HCT116 (cell line): ENCODE data around the gene COPS6. TPM values are rescaled to one million over a fixed set of nuclear protein-coding genes. Genes with fewer than 3 reads are reported as not detected.

Source experiments
- ATAC-seq: fragments of 200-7000 bp; cut with Tn5 transposase; 2 replicates; pipeline ENCODE4 v1.9.1; 2020; ENCODE audit warnings: mild to moderate bottlenecking, moderate library complexity
- BruUV-seq: library from RNA; stranded (reverse); fragments of 400-500 nt; replicated peaks from 2 replicates; lab custom pipeline; 2021; lab: Mats Ljungman, UMichigan
- CTCF ChIA-PET: fragments of 300-600 bp; sonication (Branson Sonifier 250); formaldehyde crosslinking; loops from one replicate; lab custom pipeline; 2021; ENCODE audit warnings: antibody characterized with exemption; lab: Charles Lee
- POLR2A ChIA-PET: fragments of 300-600, 350-600 bp; sonication (Branson Sonifier 250); formaldehyde crosslinking; loops from one replicate; lab custom pipeline; 2021; ENCODE audit warnings: antibody characterized with exemption; lab: Charles Lee
- RAD21 ChIA-PET, 2 experiments: fragments of 300-600 bp; sonication (Branson Sonifier 250); formaldehyde crosslinking; loops; one replicate each; lab custom pipeline; 2023; ENCODE audit warnings: low total read pairs in 2 of 2; ENCODE audit not compliant: uncharacterized antibody in 2 of 2, unreplicated experiment in 2 of 2, low non-redundant PET in 1 of 2; lab: Charles Lee
- DNase-seq: peaks from one replicate; pipeline ENCODE4 v3.0.0-alpha.2; 2010; ENCODE audit warnings: low read depth, low spot score
- H2AFZ ChIP-seq: fragments of 200-600 bp; shearing (Covaris generic), sonication (generic); 2 replicates; pipeline ENCODE4 v1.6.1; 2017; ENCODE audit warnings: low read depth, mixed run types, mixed read lengths, antibody characterized with exemption, low read length; ENCODE audit not compliant: poor library complexity, severe bottlenecking
- H3K27ac ChIP-seq: 2 replicates; pipeline ENCODE4 v1.5.1; 2012; ENCODE audit warnings: low read depth, low read length
- H3K27me3 ChIP-seq: fragments of 200-600 bp; sonication (generic); 2 replicates; pipeline ENCODE4 v1.6.1; 2016; ENCODE audit warnings: mixed run types, low read length, mixed read lengths; ENCODE audit not compliant: insufficient read depth
- H3K36me3 ChIP-seq, 2 experiments: fragments of 200-500 bp in 1 of 2; fragments of 200-600 bp in 1 of 2; sonication (Bioruptor generic) in 1 of 2; sonication (generic) in 1 of 2; 2 replicates each; pipeline versions ENCODE4 v1.5.1 to v1.6.1; 2014 to 2016; ENCODE audit warnings: low read length in 2 of 2, inconsistent platforms in 1 of 2, mixed read lengths in 1 of 2, mixed run types in 1 of 2; ENCODE audit not compliant: insufficient read depth in 2 of 2, control insufficient read depth in 1 of 2
- H3K4me1 ChIP-seq, 2 experiments: fragments of 200-600 bp in 1 of 2; sonication (generic) in 1 of 2; 2 replicates each; pipeline versions ENCODE4 v1.5.1 to v1.6.1; 2012 to 2017; ENCODE audit warnings: low read length in 2 of 2, inconsistent platforms in 1 of 2, mild to moderate bottlenecking in 1 of 2, mixed read lengths in 1 of 2, mixed run types in 1 of 2, moderate library complexity in 1 of 2; ENCODE audit not compliant: insufficient read depth in 2 of 2, control insufficient read depth in 1 of 2
- H3K4me2 ChIP-seq: fragments of 200-600 bp; sonication (generic); 2 replicates; pipeline ENCODE4 v1.6.1; 2017; ENCODE audit warnings: mixed run types, low read length, mixed read lengths
- H3K4me3 ChIP-seq, 2 experiments: fragments of 200-600 bp in 1 of 2; sonication (generic) in 1 of 2; replicated peaks in 1 of 2; 2 replicates each; pipeline ENCODE4 v1.5.1; 2011 to 2016; ENCODE audit warnings: low read length in 2 of 2, control low read depth in 1 of 2, low read depth in 1 of 2, mild to moderate bottlenecking in 1 of 2, mixed read lengths in 1 of 2, mixed run types in 1 of 2
- H3K79me2 ChIP-seq: fragments of 200-600 bp; sonication (generic); 2 replicates; pipeline ENCODE4 v1.6.1; 2017; ENCODE audit warnings: mild to moderate bottlenecking, mixed run types, low read length, moderate library complexity, mixed read lengths; ENCODE audit not compliant: insufficient read depth
- H3K9ac ChIP-seq: fragments of 200-600 bp; sonication (generic); 2 replicates; pipeline ENCODE4 v1.6.1; 2016; ENCODE audit warnings: low read length, mixed read lengths
- H3K9me2 ChIP-seq: fragments of 200-600 bp; sonication (generic), shearing (Covaris generic); 2 replicates; pipeline ENCODE4 v1.6.1; 2017; ENCODE audit warnings: mixed run types, mild to moderate bottlenecking, moderate library complexity; ENCODE audit not compliant: insufficient read depth
- H3K9me3 ChIP-seq, 2 experiments: fragments of 200-500 bp in 1 of 2; fragments of 200-600 bp in 1 of 2; sonication (Bioruptor generic) in 1 of 2; sonication (generic) in 1 of 2; 2 replicates each; pipeline ENCODE4 v1.6.1; 2014 to 2017; ENCODE audit warnings: low read length in 2 of 2, mixed read lengths in 2 of 2, inconsistent platforms in 1 of 2, low read depth in 1 of 2, mild to moderate bottlenecking in 1 of 2, mixed run types in 1 of 2, moderate library complexity in 1 of 2; ENCODE audit not compliant: control insufficient read depth in 1 of 2, insufficient read depth in 1 of 2
- H4K20me1 ChIP-seq: fragments of 200-600 bp; sonication (generic), shearing (Covaris generic); 2 replicates; pipeline ENCODE4 v1.6.1; 2017; ENCODE audit warnings: mixed run types, mild to moderate bottlenecking, moderate library complexity; ENCODE audit not compliant: insufficient read depth
- EGR1 ChIP-seq: IDR thresholded peaks from 2 replicates; pipeline ENCODE4 v1.6.1; 2012; ENCODE audit warnings: low read depth
- ELF1 ChIP-seq: IDR thresholded peaks from 2 replicates; pipeline ENCODE4 v1.6.1; 2012; ENCODE audit warnings: low read depth, borderline replicate concordance
- FOSL1 ChIP-seq: IDR thresholded peaks from 2 replicates; pipeline ENCODE4 v1.6.1; 2012; ENCODE audit warnings: low read depth
- JUND ChIP-seq: IDR thresholded peaks from 2 replicates; pipeline ENCODE4 v1.6.1; 2012
- POLR2A ChIP-seq: IDR thresholded peaks from 2 replicates; pipeline ENCODE4 v1.7.0; 2011; ENCODE audit warnings: borderline replicate concordance; ENCODE audit not compliant: insufficient read depth, insufficient read length; ENCODE audit errors: extremely low read depth
- SIN3A ChIP-seq: IDR thresholded peaks from 2 replicates; pipeline ENCODE4 v1.6.1; 2012; ENCODE audit warnings: low read depth
- SP1 ChIP-seq: IDR thresholded peaks from 2 replicates; pipeline ENCODE4 v1.6.1; 2012; ENCODE audit warnings: low read depth
- TCF7L2 ChIP-seq: IDR thresholded peaks from 2 replicates; pipeline ENCODE4 v1.7.0; 2011; ENCODE audit warnings: borderline replicate concordance, inconsistent platforms; ENCODE audit not compliant: insufficient read depth, insufficient read length; ENCODE audit errors: extremely low read depth
- YY1 ChIP-seq: IDR thresholded peaks from 2 replicates; pipeline ENCODE4 v1.6.1; 2011; ENCODE audit warnings: low read length, low read depth, moderate library complexity, mild to moderate bottlenecking; ENCODE audit not compliant: insufficient replicate concordance; ENCODE audit errors: extremely low read depth
- intact Hi-C: fragments of 100-400 bp; cut with micrococcal nuclease; formaldehyde crosslinking; loops from 2 replicates; pipeline ENCODE4 v1.10.0; 2022
- total RNA-seq: library from RNA; stranded (reverse); gene quantifications from one replicate; pipeline ENCODE4 v1.2.1, GENCODE V29; 2021; ENCODE audit not compliant: unreplicated experiment
- TF ChIP-seq, protein P1 (sequence below), 3 experiments: fragments of 200-600 bp in 1 of 3; sonication (generic) in 1 of 3; IDR thresholded peaks in 2 of 3; conservative IDR thresholded peaks in 1 of 3; 2 replicates each; pipeline ENCODE4 v1.5.1; 2012 to 2017; ENCODE audit warnings: low read depth in 2 of 3, low read length in 2 of 3, antibody characterized with exemption in 1 of 3, borderline replicate concordance in 1 of 3, control low read depth in 1 of 3, mild to moderate bottlenecking in 1 of 3, mixed read lengths in 1 of 3, mixed run types in 1 of 3, moderate library complexity in 1 of 3; ENCODE audit not compliant: insufficient read depth in 1 of 3

COPS6 gene
- total RNA-seq, 1 experiment from 2014 or later: 126 TPM

- BruUV-seq: no TSS peak
- RAD21 ChIA-PET: no interaction called here
- CTCF ChIA-PET: interaction anchor here (1.7 kb wide), 1 partner anchor 8 kb away, joined by 4 read pairs; no protein-coding TSS in a partner anchor
- no peak for DNase-seq
- no peak overlapping the region for H3K4me3 ChIP-seq
- POLR2A ChIA-PET: no interaction called here
- TF ChIP-seq SIN3A (no peak), POLR2A (no peak), SP1 (no peak), EGR1 (no peak), FOSL1 (no peak), JUND (no peak), YY1 (no peak), ELF1 (no peak), TCF7L2 (no peak)
- TF ChIP-seq, protein P1, sequence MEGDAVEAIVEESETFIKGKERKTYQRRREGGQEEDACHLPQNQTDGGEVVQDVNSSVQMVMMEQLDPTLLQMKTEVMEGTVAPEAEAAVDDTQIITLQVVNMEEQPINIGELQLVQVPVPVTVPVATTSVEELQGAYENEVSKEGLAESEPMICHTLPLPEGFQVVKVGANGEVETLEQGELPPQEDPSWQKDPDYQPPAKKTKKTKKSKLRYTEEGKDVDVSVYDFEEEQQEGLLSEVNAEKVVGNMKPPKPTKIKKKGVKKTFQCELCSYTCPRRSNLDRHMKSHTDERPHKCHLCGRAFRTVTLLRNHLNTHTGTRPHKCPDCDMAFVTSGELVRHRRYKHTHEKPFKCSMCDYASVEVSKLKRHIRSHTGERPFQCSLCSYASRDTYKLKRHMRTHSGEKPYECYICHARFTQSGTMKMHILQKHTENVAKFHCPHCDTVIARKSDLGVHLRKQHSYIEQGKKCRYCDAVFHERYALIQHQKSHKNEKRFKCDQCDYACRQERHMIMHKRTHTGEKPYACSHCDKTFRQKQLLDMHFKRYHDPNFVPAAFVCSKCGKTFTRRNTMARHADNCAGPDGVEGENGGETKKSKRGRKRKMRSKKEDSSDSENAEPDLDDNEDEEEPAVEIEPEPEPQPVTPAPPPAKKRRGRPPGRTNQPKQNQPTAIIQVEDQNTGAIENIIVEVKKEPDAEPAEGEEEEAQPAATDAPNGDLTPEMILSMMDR (IDR thresholded peaks at IDR 0.05 in 2 of 3, conservative IDR thresholded peaks at IDR 0.05 in 1 of 3; ENCODE audit: borderline replicate concordance in 1 of 3, insufficient read depth in 1 of 3, low read depth in 2 of 3, low read length in 2 of 3): no peak
- peaks cover 17 to 39% of the 10 kb centered on the region in 2 experiments for H3K4me1 ChIP-seq
- H3K9me2 ChIP-seq: no peaks in the 10 kb centered on the region
- no peak overlapping the region for H3K4me2 ChIP-seq
- H3K27ac ChIP-seq: no peak overlapping the region
- intact Hi-C loops: no loop called here
- H3K79me2 ChIP-seq: peaks cover 19% of the 10 kb centered on the region
- H3K9me3 ChIP-seq: no peaks in the 10 kb centered on the region
- no peaks in the 10 kb centered on the region for H3K36me3 ChIP-seq
- H3K9ac ChIP-seq: no peak overlapping the region
- no peaks in the 10 kb centered on the region for H4K20me1 ChIP-seq
- no peaks in the 10 kb centered on the region for H3K27me3 ChIP-seq
- H2AFZ ChIP-seq: no peak overlapping the region
- ATAC-seq: no peak
Observed at GRCh38 chr7:100122568-100122967, 33.8 kb downstream of the COPS6 start.
